Hematopoietic multipotent progenitor cell treated with erythropoietin and hydrocortisone succinate and interleukin-3 and kit ligand, for 15 days (in vitro differentiated cells): ENCODE measurements around the gene PRR18.
A peak's percentile ranks its signal among the peaks of the same experiment; 100 is the strongest.

Experiments used
- DNase-seq: peaks from one replicate; pipeline ENCODE4 v3.0.0-alpha.2; 2015; ENCODE audit warnings: low spot score

The PRR18 gene

GRCh38 chr6:166305562-166306117 lies 2.6 kb downstream of the PRR18 start:
- no peak for DNase-seq

GRCh38 chr6:166304106-166304505 lies 4.1 kb downstream of the PRR18 start:
- no peak for DNase-seq

- no peak for DNase-seq
Observed at GRCh38 chr6:166301611-166302529, 6.3 kb downstream of the PRR18 start.

- DNase-seq, result no peak
Observed at GRCh38 chr6:166300357-166300987, 7.7 kb downstream of the PRR18 start.

- DNase-seq, result no peak
Observed at GRCh38 chr6:166297606-166298005, 10.6 kb downstream of the PRR18 start.

- DNase-seq, result no peak
Observed at GRCh38 chr6:166296035-166296883, 11.9 kb downstream of the PRR18 start.

- no peak for DNase-seq
Observed at GRCh38 chr6:166293731-166294584, 14.2 kb downstream of the PRR18 start.

GRCh38 chr6:166289207-166290060 lies 18.8 kb downstream of the PRR18 start:
- no peak for DNase-seq

- no peak for DNase-seq
Observed at GRCh38 chr6:166286839-166287271, 21.3 kb downstream of the PRR18 start.

GRCh38 chr6:166285233-166285632 lies 23.0 kb downstream of the PRR18 start:
- no peak for DNase-seq

GRCh38 chr6:166284640-166285039 lies 23.6 kb downstream of the PRR18 start:
- DNase-seq, result no peak

GRCh38 chr6:166282394-166283032 lies 25.7 kb downstream of the PRR18 start:
- no peak for DNase-seq

- DNase-seq, result no peak
Observed at GRCh38 chr6:166281104-166281503, 27.1 kb downstream of the PRR18 start.

GRCh38 chr6:166279393-166279679 lies 28.9 kb downstream of the PRR18 start:
- DNase-seq, result no peak

GRCh38 chr6:166278579-166279392 lies 29.4 kb downstream of the PRR18 start:
- no peak for DNase-seq

- no peak for DNase-seq
Observed at GRCh38 chr6:166277892-166278578, 30.2 kb downstream of the PRR18 start.

- DNase-seq, result no peak
Observed at GRCh38 chr6:166277018-166277417, 31.2 kb downstream of the PRR18 start.

GRCh38 chr6:166275714-166276166 lies 32.5 kb downstream of the PRR18 start:
- DNase-seq, result peak; percentile 60
